Hepatocyte (in vitro differentiated cells): Measurements from ENCODE around the gene CDH6. TPM values are rescaled to one million over a fixed set of nuclear protein-coding genes. Genes with fewer than 3 reads are reported as not detected.
"Not testable (repeated sequence)": the region's sequence is repeated elsewhere in the genome, so short reads cannot be mapped to it uniquely, and the experiment has no call there.

Experiments
- DNase-seq: peaks from one replicate; pipeline ENCODE4 v3.0.0-alpha.2; 2016; ENCODE audit warnings: low spot score
- H2AFZ ChIP-seq: fragments of 200-600 bp; sonication (generic); 2 replicates; pipeline ENCODE4 v1.6.0; 2016; ENCODE audit warnings: antibody characterized with exemption, mild to moderate bottlenecking
- H3K27ac ChIP-seq: fragments of 200-600 bp; sonication (generic); 2 replicates; pipeline ENCODE4 v1.5.1; 2016; ENCODE audit warnings: mild to moderate bottlenecking
- H3K27me3 ChIP-seq: fragments of 200-600 bp; sonication (generic); 2 replicates; pipeline ENCODE4 v1.6.1; 2016
- H3K36me3 ChIP-seq: fragments of 200-600 bp; sonication (generic); replicated peaks from 2 replicates; pipeline ENCODE4 v1.5.1; 2016; ENCODE audit warnings: low read depth; ENCODE audit not compliant: insufficient read depth
- H3K4me1 ChIP-seq: fragments of 200-600 bp; sonication (generic); 2 replicates; pipeline ENCODE4 v1.5.1; 2016; ENCODE audit warnings: mild to moderate bottlenecking, moderate library complexity; ENCODE audit not compliant: insufficient read depth
- H3K4me2 ChIP-seq: fragments of 200-600 bp; sonication (generic); 2 replicates; pipeline ENCODE4 v1.6.0; 2016
- H3K4me3 ChIP-seq: fragments of 200-600 bp; sonication (generic); 2 replicates; pipeline ENCODE4 v1.5.1; 2016; ENCODE audit warnings: mild to moderate bottlenecking
- H3K79me2 ChIP-seq: fragments of 200-600 bp; sonication (generic); 2 replicates; pipeline ENCODE4 v1.6.0; 2017; ENCODE audit warnings: mild to moderate bottlenecking
- H3K9me2 ChIP-seq: fragments of 200-600 bp; sonication (generic); replicated peaks from 2 replicates; pipeline ENCODE4 v1.6.0; 2017; ENCODE audit warnings: mild to moderate bottlenecking; ENCODE audit not compliant: insufficient read depth
- H3K9me3 ChIP-seq: fragments of 200-600 bp; sonication (generic); 2 replicates; pipeline ENCODE4 v1.5.1; 2016; ENCODE audit warnings: low read depth, mild to moderate bottlenecking
- H4K20me1 ChIP-seq: fragments of 200-600 bp; sonication (generic); 2 replicates; pipeline ENCODE4 v1.6.0; 2016; ENCODE audit warnings: mild to moderate bottlenecking; ENCODE audit not compliant: insufficient read depth, poor library complexity, severe bottlenecking
- EZH2 ChIP-seq: fragments of 200-600 bp; sonication (generic); IDR thresholded peaks from 2 replicates; pipeline ENCODE4 v1.6.1; 2016; ENCODE audit warnings: antibody characterized with exemption, mild to moderate bottlenecking, borderline replicate concordance
- EZH2phosphoT487 ChIP-seq: fragments of 200-600 bp; sonication (generic); IDR thresholded peaks from one replicate; pipeline ENCODE4 v1.6.1; 2018; ENCODE audit warnings: antibody characterized with exemption, mild to moderate bottlenecking, low read depth, moderate library complexity; ENCODE audit not compliant: unreplicated experiment, severe bottlenecking
- WGBS: methylation state at CpG from one replicate; pipeline ENCODE4 v1.1.6; 2016; ENCODE audit warnings: low lambda C conversion rate; ENCODE audit errors: missing lambda C conversion rate; 5-methylcytosine and 5-hydroxymethylcytosine counted together
- polyA plus RNA-seq: library from polyadenylated mRNA; unstranded; fragments of >200 nt; fragmentation: Nextera tagmentation; extraction: Ambion mirVana; gene quantifications from 2 replicates; pipeline ENCODE4 v1.2.1, GENCODE V29; 2016
- total RNA-seq: library from RNA; depleted of rRNA; stranded (reverse); fragments of >200 nt; gene quantifications from 2 replicates; pipeline ENCODE4 v1.2.3, GENCODE V29; 2014
- TF ChIP-seq, protein P1 (sequence below): fragments of 200-600 bp; sonication (generic); IDR thresholded peaks from 2 replicates; pipeline ENCODE4 v1.5.1; 2016; ENCODE audit warnings: antibody characterized with exemption, mild to moderate bottlenecking; ENCODE audit not compliant: poor library complexity

Gene CDH6
- total and polyA plus RNA-seq, 2 experiments from 2014 or later, result 11.6 to 36.9 TPM

DNA sequence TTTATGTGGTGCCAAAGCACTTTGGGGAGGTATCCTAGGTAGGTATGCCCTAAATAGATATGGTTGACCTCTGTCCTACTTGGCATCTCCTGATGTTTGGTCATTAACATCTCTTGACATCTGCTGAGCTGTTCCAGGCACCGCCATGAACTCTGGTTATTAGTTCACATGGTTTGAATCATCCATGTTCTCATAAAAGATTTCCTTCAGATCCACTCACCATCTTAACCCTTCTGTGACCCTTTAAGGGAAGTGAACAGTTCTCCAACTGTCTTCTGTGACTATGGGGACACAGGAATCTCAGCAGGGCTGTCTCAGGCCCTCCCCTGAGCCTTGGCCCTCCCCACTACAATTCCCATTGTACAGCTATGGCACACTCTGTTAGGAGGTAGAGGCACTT is 167.7 kb downstream of the CDH6 start:
- no peaks in the 10 kb centered on the region for H3K9me2 ChIP-seq
- TF ChIP-seq, protein P1, sequence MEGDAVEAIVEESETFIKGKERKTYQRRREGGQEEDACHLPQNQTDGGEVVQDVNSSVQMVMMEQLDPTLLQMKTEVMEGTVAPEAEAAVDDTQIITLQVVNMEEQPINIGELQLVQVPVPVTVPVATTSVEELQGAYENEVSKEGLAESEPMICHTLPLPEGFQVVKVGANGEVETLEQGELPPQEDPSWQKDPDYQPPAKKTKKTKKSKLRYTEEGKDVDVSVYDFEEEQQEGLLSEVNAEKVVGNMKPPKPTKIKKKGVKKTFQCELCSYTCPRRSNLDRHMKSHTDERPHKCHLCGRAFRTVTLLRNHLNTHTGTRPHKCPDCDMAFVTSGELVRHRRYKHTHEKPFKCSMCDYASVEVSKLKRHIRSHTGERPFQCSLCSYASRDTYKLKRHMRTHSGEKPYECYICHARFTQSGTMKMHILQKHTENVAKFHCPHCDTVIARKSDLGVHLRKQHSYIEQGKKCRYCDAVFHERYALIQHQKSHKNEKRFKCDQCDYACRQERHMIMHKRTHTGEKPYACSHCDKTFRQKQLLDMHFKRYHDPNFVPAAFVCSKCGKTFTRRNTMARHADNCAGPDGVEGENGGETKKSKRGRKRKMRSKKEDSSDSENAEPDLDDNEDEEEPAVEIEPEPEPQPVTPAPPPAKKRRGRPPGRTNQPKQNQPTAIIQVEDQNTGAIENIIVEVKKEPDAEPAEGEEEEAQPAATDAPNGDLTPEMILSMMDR, result no peak
- TF ChIP-seq EZH2phosphoT487, result no peak
- no peaks in the 10 kb centered on the region for H3K36me3 ChIP-seq
- H2AFZ ChIP-seq, result no peak overlapping the region
- no peak overlapping the region for H3K4me3 ChIP-seq
- H3K4me1 ChIP-seq, result no peaks in the 10 kb centered on the region
- no peaks in the 10 kb centered on the region for H3K27me3 ChIP-seq
- peak overlapping the region; percentile 39 for H3K27ac ChIP-seq
- no peaks in the 10 kb centered on the region for H3K9me3 ChIP-seq
- H3K79me2 ChIP-seq, result no peaks in the 10 kb centered on the region
- peak; percentile 17 for DNase-seq
- no peak overlapping the region for H3K4me2 ChIP-seq
- H4K20me1 ChIP-seq, result no peaks in the 10 kb centered on the region
- 44% methylated on average over 1 of the region's 1 CpG for WGBS

DNA sequence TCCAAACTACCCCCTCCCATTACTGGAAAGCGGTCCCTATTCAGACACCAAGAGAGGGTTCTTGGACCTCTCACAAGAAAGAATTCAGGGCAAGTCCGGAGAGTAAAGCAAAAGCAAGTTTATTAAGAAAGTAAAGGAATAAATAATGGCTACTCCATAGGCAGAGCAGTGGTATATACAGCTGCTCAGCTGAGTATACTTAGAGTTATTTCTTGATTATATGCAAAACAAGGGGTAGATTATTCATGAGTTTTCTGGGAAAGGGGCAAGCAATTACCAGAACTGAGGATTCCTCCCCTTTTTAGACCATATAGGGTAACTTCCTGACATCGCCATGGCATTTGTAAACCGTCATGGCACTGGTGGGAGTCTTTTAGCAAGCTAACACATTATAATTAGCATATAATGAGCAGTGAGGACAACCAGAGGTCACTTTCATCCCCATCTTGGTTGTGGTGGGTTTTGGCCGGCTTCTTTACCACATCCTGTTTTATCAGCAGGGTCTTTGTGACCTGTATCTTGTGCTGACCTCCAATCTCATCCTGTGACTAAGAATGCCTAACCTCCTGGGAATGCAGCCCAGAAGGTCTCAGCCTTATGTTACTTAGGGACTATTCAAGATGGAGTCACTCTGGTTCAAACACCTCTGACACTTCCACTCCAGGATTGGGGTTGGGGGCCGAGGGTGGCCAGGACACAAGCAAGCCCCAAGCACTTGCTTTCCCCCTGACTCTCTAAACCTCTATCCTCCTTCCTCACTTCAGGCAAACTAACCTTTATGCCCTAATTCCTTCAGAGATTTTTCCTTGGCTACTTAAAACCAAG is 168.4 kb downstream of the CDH6 start:
- 80% methylated on average over 6 of the region's 6 CpGs for WGBS
- H4K20me1 ChIP-seq, result not testable (repeated sequence)

DNA sequence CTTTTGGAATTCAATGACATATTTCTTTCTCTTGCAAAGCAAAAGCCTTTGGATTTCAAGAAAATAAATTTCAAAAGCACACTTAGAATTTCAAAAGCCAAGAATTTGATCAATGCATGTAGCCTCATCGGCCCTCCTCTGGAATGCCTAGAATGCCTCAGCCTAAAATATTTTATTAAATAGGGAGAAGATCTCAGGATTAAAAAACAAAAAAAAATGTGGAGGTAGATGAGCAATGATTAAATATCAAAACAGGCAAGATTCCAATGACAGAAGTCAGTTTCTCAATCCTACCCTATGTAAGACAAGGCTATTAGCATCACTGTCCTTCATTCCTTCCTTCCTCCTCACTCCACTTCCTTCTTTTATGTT is 169.0 kb downstream of the CDH6 start:
- no peak for DNase-seq
- no peaks in the 10 kb centered on the region for H3K27me3 ChIP-seq
- no peak overlapping the region for H3K27ac ChIP-seq
- no peaks in the 10 kb centered on the region for H3K79me2 ChIP-seq
- H3K4me2 ChIP-seq, result no peak overlapping the region
- no peaks in the 10 kb centered on the region for H4K20me1 ChIP-seq
- H2AFZ ChIP-seq, result no peak overlapping the region
- TF ChIP-seq EZH2phosphoT487 (no peak), EZH2 (no peak)
- TF ChIP-seq, protein P1, result no peak
- no peak overlapping the region for H3K4me3 ChIP-seq
- H3K9me2 ChIP-seq, result no peaks in the 10 kb centered on the region
- 85% methylated on average over 1 of the region's 1 CpG for WGBS
- H3K36me3 ChIP-seq, result no peaks in the 10 kb centered on the region
- H3K4me1 ChIP-seq, result no peaks in the 10 kb centered on the region
- no peaks in the 10 kb centered on the region for H3K9me3 ChIP-seq

More for the DNA sequence above, 168.4 kb downstream of the CDH6 start:
- H3K79me2 ChIP-seq, H3K9me3 ChIP-seq, H3K27me3 ChIP-seq, H3K4me3 ChIP-seq, H2AFZ ChIP-seq, DNase-seq, H3K4me2 ChIP-seq, H3K9me2 ChIP-seq, H3K4me1 ChIP-seq, H3K36me3 ChIP-seq: not testable (repeated sequence)
- H3K27ac ChIP-seq, result peak overlapping the region; percentile 39

DNA sequence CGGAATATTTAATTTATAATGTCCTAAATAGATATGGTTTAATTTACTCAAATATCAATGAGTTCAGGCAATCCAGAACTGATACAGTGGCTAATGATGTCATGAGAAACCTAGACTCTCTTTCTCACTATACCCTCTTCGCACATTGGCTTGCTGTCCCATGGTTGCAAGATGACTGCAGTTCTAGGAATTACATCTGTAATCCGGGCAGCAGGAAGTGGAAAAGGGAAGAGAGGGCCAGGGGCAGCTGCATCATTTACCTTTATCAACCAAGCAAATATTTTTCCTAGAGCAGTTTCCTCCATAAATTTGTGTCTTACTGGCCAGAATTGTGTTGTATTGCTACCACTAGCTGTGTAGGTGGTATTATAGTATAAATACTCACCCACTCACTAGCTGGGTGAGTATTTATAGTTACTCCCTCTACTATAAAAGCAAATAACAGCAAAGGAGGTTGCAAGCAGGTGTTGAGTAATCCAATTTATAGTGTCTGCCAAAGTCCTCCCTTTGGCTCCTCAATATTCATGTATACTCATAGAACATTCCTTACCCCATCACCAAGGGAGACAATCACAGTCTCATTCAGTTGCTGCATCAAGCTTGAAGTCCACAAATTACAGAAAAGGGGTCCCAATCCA is 169.6 kb downstream of the CDH6 start:
- Histone ChIP-seq H4K20me1 (no peaks in the 10 kb centered on the region), H3K4me2 (no peak overlapping the region)

More for the DNA sequence above, 169.6 kb downstream of the CDH6 start:
- no peak overlapping the region for H2AFZ ChIP-seq
- no peaks in the 10 kb centered on the region for H3K9me3 ChIP-seq
- H3K27ac ChIP-seq, result no peak overlapping the region
- DNase-seq, result no peak
- WGBS, result 92% methylated on average over 3 of the region's 3 CpGs
- H3K79me2 ChIP-seq, result no peaks in the 10 kb centered on the region
- TF ChIP-seq, protein P1, result no peak
- TF ChIP-seq EZH2 (no peak), EZH2phosphoT487 (no peak)
- H3K27me3 ChIP-seq, result no peaks in the 10 kb centered on the region
- H3K36me3 ChIP-seq, result no peaks in the 10 kb centered on the region
- no peaks in the 10 kb centered on the region for H3K4me1 ChIP-seq
- no peaks in the 10 kb centered on the region for H3K9me2 ChIP-seq
- H3K4me3 ChIP-seq, result no peak overlapping the region
